ENCODE measurements around the gene ZFPM1.

ZFPM1 gene

GRCh38 chr16:88523309-88524161 lies 70.5 kb downstream of the ZFPM1 start:
- no peak overlapping the region for H3K4me3 ChIP-seq (ENCODE audit: insufficient read depth, low read length, poor library complexity, severe bottlenecking)
- H3K9me2 ChIP-seq (replicated peaks; ENCODE audit: insufficient read depth, low read length), result no peaks in the 10 kb centered on the region
- no peak for TF ChIP-seq EZH2phosphoT487 (conservative IDR thresholded peaks at IDR 0.05; ENCODE audit: low read length)
- TF ChIP-seq CTCF (IDR thresholded peaks at IDR 0.05; ENCODE audit: insufficient read depth, low read length, poor library complexity, severe bottlenecking), result no peak
- H3F3A ChIP-seq (ENCODE audit: insufficient read depth), result no peaks in the 10 kb centered on the region
- H3K36me3 ChIP-seq (ENCODE audit: low read length), result no peaks in the 10 kb centered on the region
- no peaks in the 10 kb centered on the region for H4K20me1 ChIP-seq (ENCODE audit: low read depth, low read length)
- H3K4me2 ChIP-seq (ENCODE audit: low read depth, low read length, poor library complexity, severe bottlenecking), result no peak overlapping the region
- H3K27ac ChIP-seq (ENCODE audit: low read depth, low read length), result no peak overlapping the region
- H3K9me3 ChIP-seq (ENCODE audit: insufficient read depth, low read length), result no peaks in the 10 kb centered on the region
- H2AFZ ChIP-seq (ENCODE audit: low read depth, low read length, severe bottlenecking), result no peak overlapping the region
- H3K9ac ChIP-seq (ENCODE audit: low read length), result no peak overlapping the region
- no peaks in the 10 kb centered on the region for H3K27me3 ChIP-seq (ENCODE audit: low read length)
- no peaks in the 10 kb centered on the region for H3K79me2 ChIP-seq (ENCODE audit: insufficient read depth, low read length)

- Histone ChIP-seq H3K9me2 (replicated peaks; ENCODE audit: insufficient read depth, low read length) (no peaks in the 10 kb centered on the region), H3F3A (ENCODE audit: insufficient read depth) (no peaks in the 10 kb centered on the region), H3K4me3 (ENCODE audit: insufficient read depth, low read length, poor library complexity, severe bottlenecking) (no peak overlapping the region), H3K36me3 (ENCODE audit: low read length) (no peaks in the 10 kb centered on the region), H4K20me1 (ENCODE audit: low read depth, low read length) (no peaks in the 10 kb centered on the region), H3K27ac (ENCODE audit: low read depth, low read length) (no peak overlapping the region), H3K9me3 (ENCODE audit: insufficient read depth, low read length) (no peaks in the 10 kb centered on the region), H3K9ac (ENCODE audit: low read length) (no peak overlapping the region), H3K79me2 (ENCODE audit: insufficient read depth, low read length) (no peaks in the 10 kb centered on the region), H3K27me3 (ENCODE audit: low read length) (no peaks in the 10 kb centered on the region), H2AFZ (ENCODE audit: low read depth, low read length, severe bottlenecking) (no peak overlapping the region), H3K4me2 (ENCODE audit: low read depth, low read length, poor library complexity, severe bottlenecking) (no peak overlapping the region)
- TF ChIP-seq EZH2phosphoT487 (conservative IDR thresholded peaks at IDR 0.05; ENCODE audit: low read length), result no peak
- TF ChIP-seq CTCF (IDR thresholded peaks at IDR 0.05; ENCODE audit: insufficient read depth, low read length, poor library complexity, severe bottlenecking), result no peak
Observed at GRCh38 chr16:88524274-88524972, 71.3 kb downstream of the ZFPM1 start.

- Histone ChIP-seq H3K36me3 (ENCODE audit: low read length) (no peaks in the 10 kb centered on the region), H3K27ac (ENCODE audit: low read depth, low read length) (no peak overlapping the region), H3K27me3 (ENCODE audit: low read length) (no peaks in the 10 kb centered on the region), H3K79me2 (ENCODE audit: insufficient read depth, low read length) (no peaks in the 10 kb centered on the region), H3K9me3 (ENCODE audit: insufficient read depth, low read length) (no peaks in the 10 kb centered on the region), H3K4me3 (ENCODE audit: insufficient read depth, low read length, poor library complexity, severe bottlenecking) (no peak overlapping the region), H2AFZ (ENCODE audit: low read depth, low read length, severe bottlenecking) (no peak overlapping the region), H3K4me2 (ENCODE audit: low read depth, low read length, poor library complexity, severe bottlenecking) (no peak overlapping the region), H3F3A (ENCODE audit: insufficient read depth) (no peaks in the 10 kb centered on the region), H3K9ac (ENCODE audit: low read length) (no peak overlapping the region), H4K20me1 (ENCODE audit: low read depth, low read length) (no peaks in the 10 kb centered on the region), H3K9me2 (replicated peaks; ENCODE audit: insufficient read depth, low read length) (no peaks in the 10 kb centered on the region)
- TF ChIP-seq CTCF (IDR thresholded peaks at IDR 0.05; ENCODE audit: insufficient read depth, low read length, poor library complexity, severe bottlenecking) (no peak), EZH2phosphoT487 (conservative IDR thresholded peaks at IDR 0.05; ENCODE audit: low read length) (no peak)
Observed at GRCh38 chr16:88524973-88525662, 72.0 kb downstream of the ZFPM1 start.

Measured in SU-DHL-6 (cell line).